ENCODE measurements around the gene KIRREL3.

DNA sequence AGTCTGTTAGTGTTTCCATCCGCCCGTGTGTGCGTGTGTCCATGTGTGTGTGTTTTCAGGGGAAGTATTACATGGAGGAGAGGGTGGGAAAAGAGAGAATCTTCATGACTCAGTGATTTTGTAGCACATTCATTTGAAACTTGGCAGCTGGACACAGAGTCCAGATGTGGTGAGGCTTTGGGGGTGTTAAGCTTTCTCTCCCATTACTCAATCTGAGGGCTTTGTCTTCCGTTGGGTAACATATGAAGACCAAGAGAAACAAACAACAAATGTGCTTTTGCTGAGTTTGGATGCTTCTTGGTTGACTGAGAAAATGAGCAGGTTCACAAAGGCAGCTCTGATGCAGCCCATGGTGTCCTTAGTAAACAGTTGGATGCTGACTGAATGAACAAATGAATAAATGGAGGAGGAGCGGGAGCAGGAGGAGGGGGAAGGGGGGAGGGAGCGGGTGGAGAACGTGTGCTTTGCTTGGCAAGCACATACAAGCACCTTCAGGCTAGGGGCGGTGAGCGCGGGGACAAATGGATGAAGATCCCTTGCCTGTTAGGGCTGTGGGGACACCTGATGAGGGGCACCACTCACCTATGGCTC is 540.8 kb downstream of the KIRREL3 start:
- no peak for TF ChIP-seq POLR2AphosphoS5 (IDR thresholded peaks at IDR 0.05; ENCODE audit: borderline replicate concordance, low read depth, low read length)
- TF ChIP-seq EZH2 (IDR thresholded peaks at IDR 0.05) = no peak

Data from SK-N-MC (cell line).